ENCODE data around the gene GSTM2. TPM values are rescaled to one million over a fixed set of nuclear protein-coding genes. Genes with fewer than 3 reads are reported as not detected.

The GSTM2 gene
- total RNA-seq, 1 experiment from 2014 or later: 10.2 TPM

DNA sequence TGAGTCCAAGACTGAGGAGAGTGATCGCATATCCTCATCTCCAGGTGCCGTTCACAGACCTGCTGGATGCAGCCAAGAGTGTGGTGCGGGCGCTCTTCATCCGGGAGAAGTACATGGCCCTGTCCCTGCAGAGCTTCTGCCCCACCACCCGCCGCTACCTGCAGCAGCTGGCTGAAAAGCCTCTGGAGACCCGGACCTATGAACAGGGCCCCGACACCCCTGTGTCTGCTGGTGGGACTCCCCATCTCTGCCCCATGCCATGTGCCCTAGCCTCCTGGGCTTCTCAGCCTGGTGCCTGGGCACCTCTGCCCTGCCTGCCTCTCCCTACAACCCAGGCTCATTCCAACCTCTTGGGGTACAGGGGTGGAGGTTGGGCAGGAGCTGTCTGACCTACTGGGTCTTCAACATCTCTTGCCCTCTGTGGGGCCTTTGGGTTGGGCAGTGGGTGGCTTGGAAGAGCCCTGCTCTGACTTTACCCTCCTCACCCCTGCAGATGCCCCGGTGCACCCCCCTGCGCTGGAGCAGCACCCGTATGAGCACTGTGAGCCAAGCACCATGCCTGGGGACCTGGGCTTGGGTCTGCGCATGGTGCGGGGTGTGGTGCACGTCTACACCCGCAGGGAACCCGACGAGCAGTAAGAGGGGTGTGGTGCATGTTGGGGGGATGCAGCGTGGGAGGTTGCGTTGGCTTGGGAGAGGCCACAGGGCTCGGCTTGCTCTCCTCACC lies 41.0 kb upstream of the GSTM2 start:
- no peak for TF ChIP-seq REST (IDR thresholded peaks at IDR 0.05; ENCODE audit: insufficient read depth in 1 of 2, low read depth in 2 of 2, low read length in 1 of 2)
- TF ChIP-seq SIN3A (IDR thresholded peaks at IDR 0.05; ENCODE audit: borderline replicate concordance, insufficient read depth, low read depth, low read length): no peak
- TF ChIP-seq TCF7L2 (IDR thresholded peaks at IDR 0.05; ENCODE audit: low read depth, low read length): no peak
- no peak for TF ChIP-seq POLR2AphosphoS5 (IDR thresholded peaks at IDR 0.05; ENCODE audit: low read depth, low read length)
- no peak for TF ChIP-seq CTCF (IDR thresholded peaks at IDR 0.05)
- no peak for DNase-seq (ENCODE audit: low read depth, low spot score)
- Histone ChIP-seq H3K36me3 (ENCODE audit: control insufficient read depth, insufficient read depth, low read length) (no peaks in the 10 kb centered on the region), H3K4me3 (ENCODE audit: low read depth in 2 of 2, low read length in 2 of 2) (no peak overlapping the region), H3K27ac (ENCODE audit: low read length) (no peak overlapping the region), H3K4me1 (ENCODE audit: control insufficient read depth, insufficient read depth, low read length) (peaks cover 8% of the 10 kb centered on the region; the same call in 1 of the 2 replicates), H3K27me3 (ENCODE audit: control insufficient read depth, insufficient read depth, low read length) (no peaks in the 10 kb centered on the region), H3K9me3 (ENCODE audit: control insufficient read depth, insufficient read depth, low read depth, low read length) (no peaks in the 10 kb centered on the region)
- POLR2A ChIA-PET: no interaction called here
- intact Hi-C loops (cut with micrococcal nuclease; ENCODE audit: unreplicated experiment) (no loop called here), in situ Hi-C loops (cut with HindIII; ENCODE audit: low pct_unique_long_range_greater_than_20kb, low sequenced_read_pairs) (no loop called here)
- no peak for ATAC-seq
- CTCF ChIA-PET: no interaction called here
- no TSS peak for BruUV-seq (replicated peaks)

GRCh38 chr1:109627692-109628399 lies 40.0 kb upstream of the GSTM2 start:
- no peaks in the 10 kb centered on the region for H3K9me3 ChIP-seq (ENCODE audit: control insufficient read depth, insufficient read depth, low read depth, low read length)
- no peak for DNase-seq (ENCODE audit: low read depth, low spot score)
- no peak for TF ChIP-seq REST (IDR thresholded peaks at IDR 0.05; ENCODE audit: insufficient read depth in 1 of 2, low read depth in 2 of 2, low read length in 1 of 2)
- TF ChIP-seq CTCF (IDR thresholded peaks at IDR 0.05): no peak
- no peak for TF ChIP-seq TCF7L2 (IDR thresholded peaks at IDR 0.05; ENCODE audit: low read depth, low read length)
- TF ChIP-seq POLR2AphosphoS5 (IDR thresholded peaks at IDR 0.05; ENCODE audit: low read depth, low read length): no peak
- no peak for TF ChIP-seq SIN3A (IDR thresholded peaks at IDR 0.05; ENCODE audit: borderline replicate concordance, insufficient read depth, low read depth, low read length)
- intact Hi-C loops (cut with micrococcal nuclease; ENCODE audit: unreplicated experiment) (no loop called here), in situ Hi-C loops (cut with HindIII; ENCODE audit: low pct_unique_long_range_greater_than_20kb, low sequenced_read_pairs) (no loop called here)
- ATAC-seq: no peak
- CTCF ChIA-PET: no interaction called here
- H3K4me1 ChIP-seq (ENCODE audit: control insufficient read depth, insufficient read depth, low read length): no peaks in the 10 kb centered on the region
- H3K27ac ChIP-seq (ENCODE audit: low read length): no peak overlapping the region
- no TSS peak for BruUV-seq (replicated peaks)
- H3K27me3 ChIP-seq (ENCODE audit: control insufficient read depth, insufficient read depth, low read length): no peaks in the 10 kb centered on the region
- POLR2A ChIA-PET: no interaction called here
- H3K36me3 ChIP-seq (ENCODE audit: control insufficient read depth, insufficient read depth, low read length): no peaks in the 10 kb centered on the region
- H3K4me3 ChIP-seq (ENCODE audit: low read depth in 2 of 2, low read length in 2 of 2): no peak overlapping the region

All from Panc1 (cell line).